Adrenal gland (tissue), 12 donors: ENCODE results near the gene IFRD2. TPM values are rescaled to one million over a fixed set of nuclear protein-coding genes. Genes with fewer than 3 reads are reported as not detected.
A peak's percentile ranks its signal among the peaks of the same experiment; 100 is the strongest.
"Not testable (repeated sequence)": the region's sequence is repeated elsewhere in the genome, so short reads cannot be mapped to it uniquely, and the experiment has no call there.

Source experiments
- DNase-seq, 7 donors: peaks; one replicate each; pipeline ENCODE4 v3.0.0-alpha.2; 2019 to 2020
- H3K27ac ChIP-seq, 5 donors: fragments of 200-600 bp; sonication (generic) in 4 of 5; 1 replicate in 3 of 5; 2 replicates in 2 of 5; pipeline versions ENCODE4 v1.5.1 to v1.8.0; 2016 to 2020; ENCODE audit warnings: mild to moderate bottlenecking in 1 of 5
- H3K27me3 ChIP-seq: fragments of 200-600 bp; 2 replicates; pipeline ENCODE4 v1.8.0; 2021
- H3K36me3 ChIP-seq, 2 donors: fragments of 200-600 bp; replicated peaks in 1 of 2; 1 replicate in 1 of 2; 2 replicates in 1 of 2; pipeline versions ENCODE4 v1.5.1 to v1.8.0; 2018 to 2022
- H3K4me1 ChIP-seq, 2 donors: fragments of 200-600 bp; replicated peaks in 1 of 2; 1 replicate in 1 of 2; 2 replicates in 1 of 2; pipeline versions ENCODE4 v1.5.1 to v1.8.0; 2018 to 2021
- H3K4me3 ChIP-seq, 4 donors: fragments of 200-600 bp; sonication (generic) in 3 of 4; one replicate each; pipeline ENCODE4 v1.5.1; 2016 to 2018
- H3K9me3 ChIP-seq, 3 donors: fragments of 200-600 bp; sonication (generic) in 1 of 3; replicated peaks in 1 of 3; 1 replicate in 2 of 3; 2 replicates in 1 of 3; pipeline versions ENCODE4 v1.5.1 to v1.8.0; 2016 to 2021
- POLR2A ChIP-seq, 2 donors: fragments of 450-650 bp; IDR thresholded peaks; one replicate each; pipeline ENCODE4 v1.6.1; 2017; ENCODE audit warnings: antibody characterized with exemption in 2 of 2, mild to moderate bottlenecking in 2 of 2, moderate library complexity in 1 of 2
- WGBS, 4 donors: extraction: QIAGEN DNeasy Blood & Tissue Kit in 2 of 4; methylation state at CpG; one replicate each; pipeline versions ENCODE4 v1.1.5 to v1.1.7; 2013 to 2017; 5-methylcytosine and 5-hydroxymethylcytosine counted together
- intact Hi-C, 2 donors: fragments of 100-400 bp; cut with DNase I; formaldehyde crosslinking; loops; one replicate each; pipeline versions ENCODE4 v1.14.1 to v1.15.0; 2022 to 2023
- polyA plus RNA-seq, 3 donors: library from polyadenylated mRNA; stranded (reverse); fragments of 200-250 nt in 2 of 3; fragments of 350-450 nt in 1 of 3; fragmentation: Illumina TruSeq in 1 of 3; extraction: RNeasy Lipid Tissue Mini Kit (QIAGEN cat#74804) in 1 of 3; gene quantifications; one replicate each; pipeline ENCODE4 v1.2.3, GENCODE V29; 2013 to 2014
- total RNA-seq, 9 donors: library from RNA; depleted of rRNA in 4 of 9; stranded (reverse); fragments of >200 nt in 4 of 9; fragments of 120-200 nt in 1 of 9; fragmentation: NEBNext Ultra II Directional in 1 of 9; extraction: Animal tissue kit (Norgen Biotek cat#: 25700) in 1 of 9; gene quantifications; one replicate each; pipeline versions ENCODE4 v1.1.0 to v1.2.4, GENCODE V29; 2013 to 2023
- TF ChIP-seq, protein P1 (sequence below), 6 experiments: fragments of 450-650 bp in 4 of 6; fragments of 200-600 bp in 2 of 6; sonication (generic) in 1 of 6; IDR thresholded peaks; 1 replicate in 5 of 6; 2 replicates in 1 of 6; pipeline versions ENCODE4 v1.5.1 to v1.8.0; 2016 to 2021; ENCODE audit warnings: antibody characterized with exemption in 6 of 6, mild to moderate bottlenecking in 2 of 6, moderate library complexity in 1 of 6
- donor health status: healthy with polysubstance abuse.
- donor health status: Bipolar disorder and iron deficiency.
- donor health status: DM: yes; HTN: yes; CAD: no.
- donor health status: DM: no; HTN: no; CAD: no.
- donor health status: DM: no; HTN: no; CAD: no.
- donor health status: DM: yes; HTN: yes; CAD: no.

Gene IFRD2
- total and polyA plus RNA-seq, 12 donors: 31.6 to 182 (median 56.8) TPM

DNA sequence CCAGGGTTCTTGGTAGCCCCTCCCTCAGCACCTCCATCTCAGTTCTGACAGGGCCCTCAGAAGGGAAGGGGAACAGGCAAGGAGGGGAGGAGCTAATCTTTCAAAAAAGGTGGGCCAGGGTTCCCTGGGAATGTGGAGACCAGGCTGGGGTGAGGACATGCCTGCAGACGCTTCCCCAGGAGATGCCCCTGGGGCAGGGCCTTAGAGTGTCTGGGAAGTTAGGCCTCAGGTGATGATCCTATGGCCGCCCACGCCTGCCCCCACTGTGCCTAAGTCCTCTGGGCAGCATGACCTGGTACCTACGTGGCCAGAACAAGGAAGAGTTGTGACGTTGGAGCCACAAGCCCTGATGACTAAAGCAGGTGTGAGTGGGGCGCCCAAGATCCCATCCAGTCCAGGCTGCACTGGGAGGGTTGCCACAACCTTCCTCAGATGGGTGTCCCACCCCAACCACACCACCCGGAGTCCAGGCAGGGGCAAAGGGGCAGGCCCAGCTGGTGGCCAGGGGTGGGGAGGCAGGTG is 27.2 kb downstream of the IFRD2 start:
- H3K27ac ChIP-seq: peak overlapping the region; percentile 86 to 97 (median 92)
- H3K4me1 ChIP-seq: peaks cover 61% of the 10 kb centered on the region in 2 donors
- peak in 5 of 7 donors; percentile 54 to 70 (median 64) for DNase-seq
- H3K4me3 ChIP-seq: no peak overlapping the region
- intact Hi-C loops: no loop called here
- TF ChIP-seq POLR2A (IDR thresholded peaks at IDR 0.05): no peak
- TF ChIP-seq, protein P1, sequence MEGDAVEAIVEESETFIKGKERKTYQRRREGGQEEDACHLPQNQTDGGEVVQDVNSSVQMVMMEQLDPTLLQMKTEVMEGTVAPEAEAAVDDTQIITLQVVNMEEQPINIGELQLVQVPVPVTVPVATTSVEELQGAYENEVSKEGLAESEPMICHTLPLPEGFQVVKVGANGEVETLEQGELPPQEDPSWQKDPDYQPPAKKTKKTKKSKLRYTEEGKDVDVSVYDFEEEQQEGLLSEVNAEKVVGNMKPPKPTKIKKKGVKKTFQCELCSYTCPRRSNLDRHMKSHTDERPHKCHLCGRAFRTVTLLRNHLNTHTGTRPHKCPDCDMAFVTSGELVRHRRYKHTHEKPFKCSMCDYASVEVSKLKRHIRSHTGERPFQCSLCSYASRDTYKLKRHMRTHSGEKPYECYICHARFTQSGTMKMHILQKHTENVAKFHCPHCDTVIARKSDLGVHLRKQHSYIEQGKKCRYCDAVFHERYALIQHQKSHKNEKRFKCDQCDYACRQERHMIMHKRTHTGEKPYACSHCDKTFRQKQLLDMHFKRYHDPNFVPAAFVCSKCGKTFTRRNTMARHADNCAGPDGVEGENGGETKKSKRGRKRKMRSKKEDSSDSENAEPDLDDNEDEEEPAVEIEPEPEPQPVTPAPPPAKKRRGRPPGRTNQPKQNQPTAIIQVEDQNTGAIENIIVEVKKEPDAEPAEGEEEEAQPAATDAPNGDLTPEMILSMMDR (IDR thresholded peaks at IDR 0.05): no peak
- H3K27me3 ChIP-seq: no peaks in the 10 kb centered on the region
- H3K9me3 ChIP-seq: no peaks in the 10 kb centered on the region
- WGBS, 4 donors: 17 to 69% (median 64%) methylated on average over 1 to 7 of the region's 7 CpGs
- no peaks in the 10 kb centered on the region for H3K36me3 ChIP-seq

DNA sequence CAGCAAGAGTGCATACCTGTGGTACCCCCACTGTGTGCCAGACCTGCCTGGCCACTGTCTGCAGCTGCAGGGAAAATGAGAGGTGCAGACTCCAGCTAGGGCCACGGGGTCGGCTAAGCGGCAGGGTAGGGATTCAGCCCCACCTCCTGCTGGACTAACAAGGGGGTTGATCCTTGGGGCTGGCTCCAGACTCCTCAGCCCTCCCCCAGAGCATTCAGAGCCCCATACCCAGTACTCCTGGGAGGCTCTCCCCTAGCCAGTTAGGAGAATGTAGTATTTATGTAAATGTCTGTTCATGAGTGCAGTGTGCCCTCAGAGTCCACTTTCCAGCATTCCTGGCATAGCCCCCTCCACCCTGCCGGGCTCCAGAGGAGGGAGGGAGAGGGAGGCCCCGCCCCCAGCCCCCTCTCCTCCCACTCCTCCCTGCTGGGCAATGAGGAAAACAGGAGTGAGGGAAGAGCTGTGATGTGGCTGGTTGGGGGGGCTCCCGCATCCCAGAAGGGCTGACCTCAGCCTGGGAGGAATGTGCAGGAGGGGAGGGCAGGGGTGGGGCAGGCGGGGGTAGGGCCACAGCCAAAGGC is 27.8 kb downstream of the IFRD2 start:
- WGBS, 4 donors: 6 to 25% (median 18%) methylated on average over 4 to 7 of the region's 7 CpGs
- peaks cover 55 to 65% of the 10 kb centered on the region in 2 donors for H3K4me1 ChIP-seq
- peak overlapping the region; percentile 86 to 97 (median 92) for H3K27ac ChIP-seq
- H3K27me3 ChIP-seq: no peaks in the 10 kb centered on the region
- TF ChIP-seq, protein P1 (IDR thresholded peaks at IDR 0.05): no peak
- TF ChIP-seq POLR2A (IDR thresholded peaks at IDR 0.05): peak in 1 of 2 donors; percentile 46
- intact Hi-C loops: no loop called here
- H3K4me3 ChIP-seq: no peak overlapping the region
- no peaks in the 10 kb centered on the region for H3K36me3 ChIP-seq
- no peaks in the 10 kb centered on the region for H3K9me3 ChIP-seq
- DNase-seq: peak; percentile 76 to 92 (median 89)

DNA sequence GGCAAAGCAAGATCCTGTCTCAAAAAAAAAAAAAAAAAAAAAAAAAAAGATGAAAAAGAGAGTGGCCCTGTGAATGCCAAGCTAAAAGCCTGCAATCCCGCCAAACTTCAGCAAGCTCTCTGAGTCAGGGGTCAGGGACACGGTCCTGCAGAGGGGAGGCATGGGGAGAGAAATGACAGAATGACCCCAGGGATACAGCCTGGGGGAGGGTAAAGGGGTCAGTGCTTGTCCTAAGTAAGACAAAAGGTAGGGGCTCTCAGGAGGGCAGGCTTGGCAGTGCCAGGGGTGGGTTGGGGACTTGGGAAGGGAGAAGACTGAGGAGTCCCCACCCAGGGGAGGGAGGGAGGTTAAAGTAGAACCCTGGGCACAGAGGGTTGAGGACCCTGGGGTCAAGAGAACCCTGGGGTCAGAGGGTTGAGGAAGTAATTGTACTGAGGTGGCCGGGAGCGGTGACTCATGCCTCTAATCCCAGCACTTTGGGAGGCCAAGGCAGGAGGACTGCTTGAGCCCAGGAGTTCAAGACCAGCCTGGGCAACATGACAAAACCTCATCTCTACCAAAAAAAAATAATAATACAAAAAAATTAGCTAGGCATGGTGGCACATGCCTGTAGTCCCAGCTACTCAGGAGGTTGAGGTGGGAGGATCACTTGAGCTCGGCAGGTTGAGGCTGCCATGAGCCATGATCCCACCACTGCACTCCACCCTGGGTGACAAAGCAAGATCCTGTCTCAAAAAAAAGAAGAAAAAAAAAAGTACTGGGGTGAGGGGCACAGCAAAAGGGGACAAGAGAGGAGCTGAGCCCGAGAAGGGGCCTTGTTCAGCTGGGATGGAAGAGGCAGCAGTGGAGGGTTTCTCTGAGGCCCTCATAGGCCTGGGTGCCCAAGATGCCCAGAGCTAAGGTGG is 28.5 kb downstream of the IFRD2 start:
- TF ChIP-seq, protein P1 (IDR thresholded peaks at IDR 0.05): no peak
- no peak for TF ChIP-seq POLR2A (IDR thresholded peaks at IDR 0.05)
- Histone ChIP-seq H3K4me1 (peaks cover 48 to 65% of the 10 kb centered on the region in 2 donors), H3K36me3 (peaks cover 0 to under 1% of the 10 kb centered on the region in 2 donors), H3K27ac (peak overlapping the region; percentile 86 to 97 (median 92)), H3K9me3 (no peaks in the 10 kb centered on the region), H3K4me3 (no peak overlapping the region), H3K27me3 (no peaks in the 10 kb centered on the region)
- intact Hi-C loops: no loop called here
- peak; percentile 74 to 92 (median 84) for DNase-seq
- WGBS, 4 donors: 45 to 49% (median 46%) methylated on average over 6 of the region's 6 CpGs

DNA sequence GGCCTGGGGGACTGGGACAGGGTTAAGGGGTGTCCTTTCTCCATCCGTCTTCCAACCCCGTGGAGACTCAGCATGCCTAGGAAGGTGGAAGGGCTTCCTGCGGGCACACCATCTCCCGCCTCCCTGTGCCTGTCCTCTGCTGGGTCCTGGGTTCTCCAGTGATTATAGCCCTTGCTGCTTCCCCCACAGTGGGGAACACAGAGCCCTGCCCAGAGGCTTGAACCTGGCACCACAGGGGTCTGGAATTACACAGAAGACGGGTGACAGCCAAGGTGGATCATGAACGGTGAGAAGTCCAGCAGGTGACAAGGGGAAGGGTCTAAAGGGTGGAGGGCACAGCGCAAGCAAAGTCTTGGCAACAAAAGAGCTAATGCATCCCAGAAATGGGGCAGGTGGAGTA is 29.5 kb downstream of the IFRD2 start:
- H3K4me1 ChIP-seq: peaks cover 42 to 59% of the 10 kb centered on the region in 2 donors
- TF ChIP-seq, protein P1 (IDR thresholded peaks at IDR 0.05): no peak
- WGBS, 4 donors: 65 to 78% (median 70%) methylated on average over 3 to 7 of the region's 7 CpGs
- peak overlapping the region; percentile 1 to 98 (median 91) for H3K27ac ChIP-seq
- H3K27me3 ChIP-seq: no peaks in the 10 kb centered on the region
- intact Hi-C loops: no loop called here
- no peak overlapping the region for H3K4me3 ChIP-seq
- peaks cover 0 to 10% of the 10 kb centered on the region in 2 donors for H3K36me3 ChIP-seq
- no peaks in the 10 kb centered on the region for H3K9me3 ChIP-seq
- peak in 1 of 7 donors; percentile 27 for DNase-seq

DNA sequence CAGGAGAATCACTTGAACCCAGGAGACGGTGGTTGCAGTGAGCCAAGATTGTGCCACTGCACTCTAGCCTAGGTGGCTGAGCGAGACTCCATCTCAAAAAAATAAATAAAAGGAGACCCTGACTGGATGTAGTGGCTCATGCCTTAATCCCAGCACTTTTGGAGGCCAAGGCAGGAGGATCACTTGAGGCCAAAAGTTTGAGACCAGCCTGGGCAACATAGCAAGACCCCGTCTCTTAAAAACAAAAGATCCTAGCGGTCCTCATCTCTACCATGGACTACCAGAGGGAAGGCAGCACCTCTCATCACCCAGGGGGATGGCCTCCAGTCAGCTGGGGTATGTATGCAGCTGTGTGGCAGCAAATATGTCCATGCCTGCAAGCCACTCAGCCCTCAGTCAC is 30.0 kb downstream of the IFRD2 start:
- Histone ChIP-seq H3K4me1 (peaks cover 42 to 59% of the 10 kb centered on the region in 2 donors), H3K36me3 (peaks cover 0 to 15% of the 10 kb centered on the region in 2 donors), H3K27ac (peak overlapping the region in 4 of 5 donors; percentile 91 to 98 (median 96))
- H3K27me3 ChIP-seq, H3K9me3 ChIP-seq, intact Hi-C loops, DNase-seq, H3K4me3 ChIP-seq: not testable (repeated sequence)
- 96 to 100% (median 99%) methylated on average over 4 of the region's 4 CpGs for WGBS, 4 donors
